Heart right ventricle (tissue), 16 donors: ENCODE measurements around the gene NEDD9. TPM values are rescaled to one million over a fixed set of nuclear protein-coding genes. Genes with fewer than 3 reads are reported as not detected.

Experiments
- ATAC-seq, 8 donors: fragments of 200-7000 bp; cut with Tn5 transposase; one replicate each; pipeline ENCODE4 v1.9.1; 2020; ENCODE audit warnings: mild to moderate bottlenecking in 8 of 8, moderate library complexity in 8 of 8, moderate number of reproducible peaks in 1 of 8
- DNase-seq, 2 donors: peaks; one replicate each; pipeline ENCODE4 v3.0.0-alpha.2; 2020
- H3K27ac ChIP-seq, 10 donors: fragments of 200-600 bp; sonication (generic) in 2 of 10; one replicate each; pipeline versions ENCODE4 v1.5.0 to v1.8.0; 2020 to 2022; ENCODE audit warnings: mild to moderate bottlenecking in 3 of 10
- H3K27me3 ChIP-seq, 7 donors: fragments of 200-600 bp; one replicate each; pipeline ENCODE4 v1.8.0; 2021 to 2022; ENCODE audit warnings: mild to moderate bottlenecking in 2 of 7
- H3K36me3 ChIP-seq, 9 donors: fragments of 200-600 bp; sonication (generic) in 1 of 9; one replicate each; pipeline versions ENCODE4 v1.5.0 to v1.8.0; 2020 to 2022; ENCODE audit warnings: mild to moderate bottlenecking in 2 of 9
- H3K4me1 ChIP-seq, 9 donors: fragments of 200-600 bp; sonication (generic) in 1 of 9; one replicate each; pipeline versions ENCODE4 v1.5.0 to v1.8.0; 2020 to 2022; ENCODE audit warnings: mild to moderate bottlenecking in 4 of 9
- H3K4me3 ChIP-seq, 10 donors: fragments of 200-600 bp; sonication (generic) in 2 of 10; one replicate each; pipeline versions ENCODE4 v1.5.0 to v1.8.0; 2020 to 2022; ENCODE audit warnings: mild to moderate bottlenecking in 7 of 10, moderate library complexity in 2 of 10
- H3K9me3 ChIP-seq, 11 donors: fragments of 200-600 bp in 10 of 11; sonication (generic) in 2 of 11; one replicate each; pipeline versions ENCODE4 v1.5.0 to v1.8.0; 2013 to 2022; ENCODE audit warnings: mild to moderate bottlenecking in 2 of 11, control low read depth in 1 of 11, moderate library complexity in 1 of 11
- CTCF ChIP-seq, 9 donors: fragments of 200-600 bp; sonication (generic) in 2 of 9; IDR thresholded peaks; one replicate each; pipeline versions ENCODE4 v1.5.0 to v1.8.0; 2021 to 2022; ENCODE audit warnings: antibody characterized with exemption in 9 of 9, mild to moderate bottlenecking in 5 of 9, moderate library complexity in 1 of 9
- WGBS, 2 donors: extraction: QIAGEN DNeasy Blood & Tissue Kit; methylation state at CpG; one replicate each; pipeline ENCODE4 v1.1.7; 2013; ENCODE audit warnings: inconsistent platforms in 1 of 2; 5-methylcytosine and 5-hydroxymethylcytosine counted together
- intact Hi-C, 10 donors: fragments of 100-400 bp; cut with DNase I; formaldehyde crosslinking; loops; one replicate each; pipeline versions ENCODE4 v1.11.1 to v1.14.2; 2022
- polyA plus RNA-seq, 2 donors: library from polyadenylated mRNA; stranded (reverse); fragments of 200-250 nt; gene quantifications; one replicate each; pipeline ENCODE4 v1.2.3, GENCODE V29; 2013
- total RNA-seq, 10 donors: library from RNA; stranded (reverse); fragmentation: NEBNext Ultra II Directional in 3 of 10; extraction: Animal tissue kit (Norgen Biotek cat#: 25700) in 3 of 10; gene quantifications; one replicate each; pipeline versions ENCODE4 v1.2.1 to v1.2.4, GENCODE V29; 2021 to 2023
- donor health status: Arrhythmogenic right ventricular cardiomyopathy.
- donor health status: ischemic (EF 13 %, LVEDD 7.1; RV severe dilation, severe dysfunction).
- donor health status: healthy with polysubstance abuse.
- donor health status: DM: no; HTN: yes; CAD: no.
- donor health status: DM: no; HTN: no; CAD: no.
- donor health status: ischemic (EF 25% LVEDD 6.9; RV normal size, moderate dysfunction).
- donor health status: ischemic (EF 25% LVEDD 5.7; RV mildly dilated, moderate dysfunction).
- donor health status: healthy.
- donor health status: DM: yes; HTN: yes; CAD: no.
- donor health status: Ischemic cardiomyopathy.
- donor health status: ischemic (EF 35%, LVEDD 5.7; RV mildly dilated, moderate dysfunction).
- donor health status: nonischemic (EF 11% LVEDD 7.7; RV severe dilation, severe dysfunction).
- donor health status: DM: yes; HTN: yes; CAD: no.
- donor health status: PGD.
- donor health status: ischemic (EF 29% LVEDD 5.4; RV normal size, mild dysfunction).
- donor health status: nonischemic (EF 23%, LVEDD 6.1; RV moderate dilation, normal function).

Gene NEDD9
- total and polyA plus RNA-seq, 12 donors, result 10.8 to 34.2 (median 23.3) TPM

GRCh38 chr6:11214901-11215300 lies 17.6 kb downstream of the NEDD9 start:
- peak in 2 of 8 donors; percentile 11 to 13 for ATAC-seq

DNA sequence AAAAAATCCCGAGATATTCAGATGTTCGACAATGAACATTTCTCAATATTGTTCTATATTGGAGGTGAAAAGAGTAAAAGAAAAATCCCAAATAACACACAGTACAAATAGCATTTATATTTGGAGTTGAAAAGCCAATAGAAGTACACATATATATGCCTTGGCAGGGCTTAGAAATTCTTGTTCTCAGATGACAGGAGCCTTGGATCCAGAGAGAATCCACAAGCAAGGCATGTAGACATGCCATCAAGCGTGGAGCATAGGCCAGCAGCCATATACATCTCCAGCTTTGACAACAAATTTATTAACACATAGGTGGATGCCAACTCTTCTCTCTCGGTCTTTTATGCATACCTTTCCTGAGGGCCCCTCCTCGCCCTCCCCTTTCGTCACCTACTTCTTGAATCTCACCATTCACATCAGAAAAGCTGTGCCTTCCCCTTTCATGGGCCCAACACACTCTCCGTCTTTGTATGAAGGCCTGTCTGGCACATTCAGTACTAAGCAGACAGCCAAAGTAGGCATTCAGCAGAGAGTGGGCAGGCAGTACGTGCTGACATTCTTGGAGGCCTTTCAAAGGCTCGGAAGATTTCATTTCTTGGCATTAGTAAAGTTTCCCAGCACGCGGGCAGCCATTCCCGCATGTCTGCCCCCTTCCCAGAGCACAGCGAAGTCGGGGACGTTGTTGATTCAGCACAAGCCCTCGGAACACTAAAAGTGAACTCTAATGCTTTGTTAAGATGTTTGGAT lies 18.2 kb downstream of the NEDD9 start:
- no peak for DNase-seq

More at GRCh38 chr6:11214901-11215300, 17.6 kb downstream of the NEDD9 start:
- H3K4me1 ChIP-seq, result peaks cover 42 to 100% (median 99%) of the 10 kb centered on the region in 9 donors
- WGBS, 2 donors, result 34 to 42% methylated on average over 9 of the region's 9 CpGs
- intact Hi-C loops, result loop anchor here in 1 of 10 donors (10.0 kb wide), 1 partner anchor 150 kb away; no protein-coding TSS in a partner anchor
- H3K36me3 ChIP-seq, result peaks cover 0 to 36% (median 0%) of the 10 kb centered on the region in 9 donors
- peak overlapping the region in 2 of 10 donors; percentile 3 to 16 for H3K4me3 ChIP-seq
- H3K27me3 ChIP-seq, result no peaks in the 10 kb centered on the region
- no peaks in the 10 kb centered on the region for H3K9me3 ChIP-seq
- H3K27ac ChIP-seq, result peak overlapping the region; percentile 47 to 90 (median 84)
- DNase-seq, result no peak
- no peak for TF ChIP-seq CTCF (IDR thresholded peaks at IDR 0.05)

DNA sequence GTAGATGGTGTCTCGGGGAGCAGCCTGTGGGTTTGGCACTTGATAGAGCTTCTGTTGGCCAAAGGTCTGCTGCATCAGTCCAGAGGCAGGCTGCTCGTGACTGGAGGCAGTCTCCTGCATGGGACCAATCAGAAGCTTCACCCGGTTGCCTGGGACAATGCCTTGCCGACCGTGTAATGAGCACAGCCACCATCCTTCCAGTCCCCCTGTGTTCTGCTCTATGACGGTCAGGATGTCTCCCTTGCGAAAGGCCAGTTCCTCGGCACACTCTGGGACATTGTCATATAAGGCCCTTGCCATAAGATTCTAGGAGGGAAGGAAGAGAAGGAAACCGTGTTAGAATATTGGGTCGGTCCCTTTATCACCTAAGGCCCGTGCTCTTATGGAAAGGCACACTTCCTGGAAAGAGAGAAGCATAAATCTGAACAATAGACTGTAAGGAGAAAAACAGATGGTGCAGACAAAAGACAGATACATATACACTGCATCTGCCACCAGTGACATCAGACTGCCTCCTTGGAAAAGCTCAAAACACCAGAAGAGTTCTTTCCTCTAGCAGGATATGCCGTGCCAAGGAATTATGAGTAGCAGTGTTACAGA lies 18.9 kb downstream of the NEDD9 start:
- Histone ChIP-seq H3K4me3 (no peak overlapping the region), H3K27me3 (no peaks in the 10 kb centered on the region), H3K36me3 (peaks cover 0 to 44% (median 0%) of the 10 kb centered on the region in 9 donors), H3K4me1 (peaks cover 42 to 100% (median 98%) of the 10 kb centered on the region in 9 donors), H3K9me3 (no peaks in the 10 kb centered on the region), H3K27ac (peak overlapping the region; percentile 40 to 90 (median 84))
- 51 to 58% methylated on average over 12 of the region's 12 CpGs for WGBS, 2 donors
- no peak for DNase-seq
- ATAC-seq, result peak in 6 of 8 donors; percentile 14 to 31 (median 26)
- intact Hi-C loops, result loop anchor here in 1 of 10 donors (10.0 kb wide), 1 partner anchor 151 kb away; no protein-coding TSS in a partner anchor
- no peak for TF ChIP-seq CTCF (IDR thresholded peaks at IDR 0.05)

More for the DNA sequence above, 18.2 kb downstream of the NEDD9 start:
- intact Hi-C loops, result loop anchor here in 1 of 10 donors (10.0 kb wide), 1 partner anchor 151 kb away; no protein-coding TSS in a partner anchor
- H3K27ac ChIP-seq, result peak overlapping the region; percentile 42 to 90 (median 84)
- no peaks in the 10 kb centered on the region for H3K27me3 ChIP-seq
- WGBS, 2 donors, result 34 to 49% methylated on average over 16 of the region's 16 CpGs
- no peaks in the 10 kb centered on the region for H3K9me3 ChIP-seq
- H3K36me3 ChIP-seq, result peaks cover 0 to 40% (median 0%) of the 10 kb centered on the region in 9 donors
- TF ChIP-seq CTCF (IDR thresholded peaks at IDR 0.05), result no peak
- H3K4me3 ChIP-seq, result peak overlapping the region in 2 of 10 donors; percentile 3 to 16
- peaks cover 42 to 100% (median 99%) of the 10 kb centered on the region in 9 donors for H3K4me1 ChIP-seq
- peak in 4 of 8 donors; percentile 23 to 74 (median 50) for ATAC-seq

- DNase-seq (peak in 1 of 2 donors; percentile 73), ATAC-seq (peak in 7 of 8 donors; percentile 31 to 74 (median 55))
- intact Hi-C loops, result loop anchor here in 1 of 10 donors (10.0 kb wide), 1 partner anchor 152 kb away; no protein-coding TSS in a partner anchor
- H3K4me1 ChIP-seq, result peaks cover 46 to 100% (median 97%) of the 10 kb centered on the region in 9 donors
- H3K4me3 ChIP-seq, result no peak overlapping the region
- 39 to 42% methylated on average over 4 of the region's 4 CpGs for WGBS, 2 donors
- peaks cover 0 to 53% (median 0%) of the 10 kb centered on the region in 9 donors for H3K36me3 ChIP-seq
- H3K27ac ChIP-seq, result peak overlapping the region in 9 of 10 donors; percentile 55 to 90 (median 85)
- H3K9me3 ChIP-seq, result no peaks in the 10 kb centered on the region
- TF ChIP-seq CTCF (IDR thresholded peaks at IDR 0.05), result no peak
- no peaks in the 10 kb centered on the region for H3K27me3 ChIP-seq
Observed at GRCh38 chr6:11212664-11213063, 19.8 kb downstream of the NEDD9 start.
